A549 (cell line): ENCODE measurements around the gene CD48.

Source experiments
- CEBPB ChIP-seq, 2 experiments: fragments of >200 bp in 1 of 2; sonication (Bioruptor Twin) in 1 of 2; formaldehyde crosslinking in 1 of 2; IDR thresholded peaks; 2 replicates each; pipeline ENCODE4 v1.6.1; 2012 to 2016
- CTCF ChIP-seq: fragments of >200 bp; sonication (Bioruptor Twin); formaldehyde crosslinking; IDR thresholded peaks from 3 replicates; pipeline ENCODE4 v1.5.1; 2016
- KDM1A ChIP-seq: fragments of 200-600 bp; sonication (generic); IDR thresholded peaks from 2 replicates; pipeline ENCODE4 v1.6.1; 2016; ENCODE audit warnings: low read depth, mild to moderate bottlenecking
- POLR2A ChIP-seq: IDR thresholded peaks from 2 replicates; pipeline ENCODE4 v1.6.1; 2012; ENCODE audit warnings: mild to moderate bottlenecking, low read length
- RAD21 ChIP-seq, 2 experiments: fragments of >200 bp in 1 of 2; sonication (Bioruptor Twin) in 1 of 2; formaldehyde crosslinking in 1 of 2; IDR thresholded peaks in 1 of 2; conservative IDR thresholded peaks in 1 of 2; 2 replicates in 1 of 2; 3 replicates in 1 of 2; pipeline ENCODE4 v1.6.1; 2012 to 2018; ENCODE audit warnings: inconsistent platforms in 1 of 2
- RNF2 ChIP-seq: fragments of 200-600 bp; sonication (generic); IDR thresholded peaks from 2 replicates; pipeline ENCODE4 v1.6.1; 2016; ENCODE audit warnings: low read depth, mild to moderate bottlenecking, antibody characterized with exemption, moderate library complexity, borderline replicate concordance
- ZFP36 ChIP-seq: fragments of 450-650 bp; IDR thresholded peaks from 2 replicates; pipeline ENCODE4 v1.6.1; 2014; ENCODE audit warnings: borderline replicate concordance; ENCODE audit not compliant: partially characterized antibody
- TF ChIP-seq, protein P1 (sequence below): IDR thresholded peaks from 2 replicates; pipeline ENCODE4 v1.6.1; 2012

GRCh38 chr1:160718210-160718609 is 6.6 kb upstream of the CD48 start:
- no peak for TF ChIP-seq CTCF
- TF ChIP-seq RAD21 (conservative IDR thresholded peaks at IDR 0.05 in 1 of 2, IDR thresholded peaks at IDR 0.05 in 1 of 2) = no peak
- TF ChIP-seq CEBPB (IDR thresholded peaks at IDR 0.05) = no peak
- TF ChIP-seq RNF2 = no peak
- TF ChIP-seq, protein P1, sequence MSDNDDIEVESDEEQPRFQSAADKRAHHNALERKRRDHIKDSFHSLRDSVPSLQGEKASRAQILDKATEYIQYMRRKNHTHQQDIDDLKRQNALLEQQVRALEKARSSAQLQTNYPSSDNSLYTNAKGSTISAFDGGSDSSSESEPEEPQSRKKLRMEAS = no peak
- TF ChIP-seq POLR2A = no peak
- no peak for TF ChIP-seq ZFP36
- TF ChIP-seq KDM1A = no peak
